SK-N-SH (cell line): Measurements from ENCODE around the gene TMOD4.

Experiments used
- CTCF ChIP-seq: fragments of 200-600 bp; sonication (generic); IDR thresholded peaks from 2 replicates; pipeline ENCODE4 v1.6.1; 2017; ENCODE audit warnings: antibody characterized with exemption, mild to moderate bottlenecking, moderate library complexity
- EP300 ChIP-seq, 2 experiments: IDR thresholded peaks; 2 replicates each; pipeline versions ENCODE4 v1.4.0 to v1.6.1; 2012; ENCODE audit warnings: borderline replicate concordance in 1 of 2, low read depth in 1 of 2, low read length in 1 of 2
- POLR2AphosphoS5 ChIP-seq: IDR thresholded peaks from 2 replicates; pipeline ENCODE4 v1.6.1; 2012; ENCODE audit warnings: low read depth, low read length
- RAD21 ChIP-seq: IDR thresholded peaks from 2 replicates; pipeline ENCODE4 v1.6.1; 2012; ENCODE audit warnings: mild to moderate bottlenecking, low read length
- REST ChIP-seq: IDR thresholded peaks from 2 replicates; pipeline ENCODE4 v1.6.1; 2012; ENCODE audit warnings: mild to moderate bottlenecking, low read depth, low read length, moderate library complexity
- RXRA ChIP-seq: IDR thresholded peaks from 2 replicates; pipeline ENCODE4 v1.4.0; 2012; ENCODE audit warnings: low read depth, mild to moderate bottlenecking, borderline replicate concordance
- TAF1 ChIP-seq: IDR thresholded peaks from 2 replicates; pipeline ENCODE4 v1.6.1; 2012; ENCODE audit warnings: low read depth, mild to moderate bottlenecking, low read length, moderate library complexity, borderline replicate concordance
- USF1 ChIP-seq: IDR thresholded peaks from 2 replicates; pipeline ENCODE4 v1.4.0; 2012; ENCODE audit warnings: low read depth, borderline replicate concordance

GRCh38 chr1:151193856-151194255 lies 18.1 kb upstream of the TMOD4 start:
- TF ChIP-seq CTCF (no peak), TAF1 (no peak), EP300 (IDR thresholded peaks at IDR 0.05; ENCODE audit: borderline replicate concordance in 1 of 2, low read depth in 1 of 2, low read length in 1 of 2) (no peak), RAD21 (no peak), USF1 (no peak), POLR2AphosphoS5 (no peak), REST (no peak), RXRA (no peak)
